Ishikawa (cell line): ENCODE measurements around the gene TENT5C.

Source experiments
- CEBPB ChIP-seq: IDR thresholded peaks from 2 replicates; pipeline ENCODE4 v1.6.1; 2012
- CREB1 ChIP-seq: IDR thresholded peaks from 2 replicates; pipeline ENCODE4 v1.6.1; 2012; ENCODE audit warnings: low read depth
- EGR1 ChIP-seq: IDR thresholded peaks from 2 replicates; pipeline ENCODE4 v1.6.1; 2012
- EP300 ChIP-seq: IDR thresholded peaks from 2 replicates; pipeline ENCODE4 v1.6.1; 2012; ENCODE audit warnings: borderline replicate concordance
- FOXM1 ChIP-seq: IDR thresholded peaks from 2 replicates; pipeline ENCODE4 v1.6.1; 2012; ENCODE audit warnings: low read depth, borderline replicate concordance
- MAX ChIP-seq: IDR thresholded peaks from 2 replicates; pipeline ENCODE4 v1.6.1; 2012
- NFIC ChIP-seq: IDR thresholded peaks from 2 replicates; pipeline ENCODE4 v1.6.1; 2012
- RAD21 ChIP-seq: IDR thresholded peaks from 2 replicates; pipeline ENCODE4 v1.6.1; 2012; ENCODE audit warnings: low read depth
- REST ChIP-seq: IDR thresholded peaks from 2 replicates; pipeline ENCODE4 v1.6.1; 2012; ENCODE audit warnings: low read depth, mild to moderate bottlenecking
- TAF1 ChIP-seq: IDR thresholded peaks from 2 replicates; pipeline ENCODE4 v1.6.1; 2012; ENCODE audit warnings: low read depth, mild to moderate bottlenecking
- TCF12 ChIP-seq: IDR thresholded peaks from 2 replicates; pipeline ENCODE4 v1.6.1; 2012; ENCODE audit warnings: low read depth
- YY1 ChIP-seq: IDR thresholded peaks from 2 replicates; pipeline ENCODE4 v1.6.1; 2012; ENCODE audit warnings: low read depth
- ZBTB7A ChIP-seq: IDR thresholded peaks from 2 replicates; pipeline ENCODE4 v1.6.1; 2012; ENCODE audit warnings: low read depth

- TF ChIP-seq EGR1 (no peak), MAX (no peak), FOXM1 (no peak), RAD21 (no peak), TAF1 (no peak), REST (no peak), YY1 (no peak), EP300 (no peak), TCF12 (no peak), CEBPB (no peak), ZBTB7A (no peak), NFIC (no peak), CREB1 (no peak)
Observed at GRCh38 chr1:117587499-117588356, 18.1 kb upstream of the TENT5C start.
